Measurements from ENCODE around the gene RFX5. TPM values are rescaled to one million over a fixed set of nuclear protein-coding genes. Genes with fewer than 3 reads are reported as not detected.

The RFX5 gene
- total RNA-seq, 1 experiment from 2014 or later: 34.1 TPM

DNA sequence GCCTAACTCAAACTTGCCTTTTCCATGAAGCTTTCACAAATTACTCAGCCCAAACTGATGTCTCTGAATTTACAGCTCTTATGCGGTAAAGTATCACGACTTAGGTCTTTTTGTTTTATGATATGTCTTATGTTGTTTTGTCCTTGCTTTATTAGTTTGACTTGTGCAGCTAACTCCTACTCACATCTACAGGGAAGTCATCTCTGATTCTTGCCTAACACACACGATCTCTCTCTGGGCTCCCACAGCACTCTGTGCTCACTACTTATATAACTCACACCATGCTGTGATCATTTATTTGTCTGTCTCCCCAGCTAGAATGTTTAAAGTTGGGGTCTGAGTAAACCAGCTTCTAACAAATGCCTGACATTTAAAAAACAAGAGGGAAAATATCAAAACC is 10.5 kb downstream of the RFX5 start:
- ATAC-seq (no peak), DNase-seq (no peak)
- H4K20me1 ChIP-seq (ENCODE audit: low read length): no peaks in the 10 kb centered on the region
- H3F3A ChIP-seq (ENCODE audit: low read length, unreplicated experiment): no peaks in the 10 kb centered on the region
- H3K9me3 ChIP-seq (ENCODE audit: low read length): no peaks in the 10 kb centered on the region
- BruUV-seq (replicated peaks): no TSS peak
- H3K79me2 ChIP-seq (ENCODE audit: low read length): no peaks in the 10 kb centered on the region
- H3K36me3 ChIP-seq (ENCODE audit: low read depth, low read length): no peaks in the 10 kb centered on the region
- CTCF ChIA-PET: interaction anchor here (1.1 kb wide), 1 partner anchor 36 kb away, joined by 6 read pairs; no protein-coding TSS in a partner anchor
- TF ChIP-seq EZH2 (IDR thresholded peaks at IDR 0.05; ENCODE audit: low read length, unreplicated experiment): no peak
- TF ChIP-seq, protein P1, sequence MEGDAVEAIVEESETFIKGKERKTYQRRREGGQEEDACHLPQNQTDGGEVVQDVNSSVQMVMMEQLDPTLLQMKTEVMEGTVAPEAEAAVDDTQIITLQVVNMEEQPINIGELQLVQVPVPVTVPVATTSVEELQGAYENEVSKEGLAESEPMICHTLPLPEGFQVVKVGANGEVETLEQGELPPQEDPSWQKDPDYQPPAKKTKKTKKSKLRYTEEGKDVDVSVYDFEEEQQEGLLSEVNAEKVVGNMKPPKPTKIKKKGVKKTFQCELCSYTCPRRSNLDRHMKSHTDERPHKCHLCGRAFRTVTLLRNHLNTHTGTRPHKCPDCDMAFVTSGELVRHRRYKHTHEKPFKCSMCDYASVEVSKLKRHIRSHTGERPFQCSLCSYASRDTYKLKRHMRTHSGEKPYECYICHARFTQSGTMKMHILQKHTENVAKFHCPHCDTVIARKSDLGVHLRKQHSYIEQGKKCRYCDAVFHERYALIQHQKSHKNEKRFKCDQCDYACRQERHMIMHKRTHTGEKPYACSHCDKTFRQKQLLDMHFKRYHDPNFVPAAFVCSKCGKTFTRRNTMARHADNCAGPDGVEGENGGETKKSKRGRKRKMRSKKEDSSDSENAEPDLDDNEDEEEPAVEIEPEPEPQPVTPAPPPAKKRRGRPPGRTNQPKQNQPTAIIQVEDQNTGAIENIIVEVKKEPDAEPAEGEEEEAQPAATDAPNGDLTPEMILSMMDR (conservative IDR thresholded peaks at IDR 0.05; ENCODE audit: low read depth, low read length): no peak
- TF ChIP-seq EZH2phosphoT487 (IDR thresholded peaks at IDR 0.05; ENCODE audit: borderline replicate concordance, low read length): no peak
- H3K27me3 ChIP-seq (ENCODE audit: low read length): no peaks in the 10 kb centered on the region
- POLR2A ChIA-PET (ENCODE audit: unreplicated experiment): interaction anchor here (0.7 kb wide), 1 partner anchor 11 kb away, joined by 3 read pairs; the partner anchor contains the start of gene RFX5
- H3K4me3 ChIP-seq (ENCODE audit: low read length): no peak overlapping the region
- H3K27ac ChIP-seq (ENCODE audit: low read length): no peak overlapping the region
- H3K4me1 ChIP-seq (ENCODE audit: insufficient read depth, low read length): peaks cover 3% of the 10 kb centered on the region; the same call in 1 of the 2 replicates
- H3K9ac ChIP-seq (ENCODE audit: low read length): no peak overlapping the region
- H2AFZ ChIP-seq (ENCODE audit: low read length): no peak overlapping the region
- intact Hi-C loops (cut with micrococcal nuclease): no loop called here
- no peak overlapping the region for H3K4me2 ChIP-seq (ENCODE audit: low read length)
- no peaks in the 10 kb centered on the region for H3K9me2 ChIP-seq (replicated peaks; ENCODE audit: low read length)

DNA sequence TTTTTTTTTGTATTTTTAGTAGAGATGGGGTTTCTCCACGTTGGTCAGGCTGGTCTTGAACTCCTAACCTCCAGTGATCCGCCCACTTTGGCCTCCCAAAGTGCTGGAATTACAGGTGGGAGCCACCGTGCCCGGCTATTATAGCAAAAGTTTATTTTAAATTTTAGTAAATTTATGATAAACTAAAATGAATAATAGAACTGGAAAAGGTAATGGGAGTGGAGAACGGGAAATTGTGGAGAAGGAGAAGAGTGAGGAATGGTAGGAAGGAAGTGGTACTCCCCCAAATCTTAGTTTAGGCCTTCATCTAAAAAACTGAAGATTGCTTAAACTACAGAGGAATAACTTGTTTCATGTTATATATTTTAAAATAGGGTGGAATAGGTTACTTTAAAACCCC is 12.2 kb downstream of the RFX5 start:
- H2AFZ ChIP-seq (ENCODE audit: low read length): no peak overlapping the region
- BruUV-seq (replicated peaks): no TSS peak
- no peaks in the 10 kb centered on the region for H3K27me3 ChIP-seq (ENCODE audit: low read length)
- ChIA-PET POLR2A (ENCODE audit: unreplicated experiment) (no interaction called here), CTCF (no interaction called here)
- H3K4me2 ChIP-seq (ENCODE audit: low read length): no peak overlapping the region
- no peaks in the 10 kb centered on the region for H3K9me2 ChIP-seq (replicated peaks; ENCODE audit: low read length)
- DNase-seq (no peak), ATAC-seq (no peak)
- H3F3A ChIP-seq (ENCODE audit: low read length, unreplicated experiment): no peaks in the 10 kb centered on the region
- no peaks in the 10 kb centered on the region for H3K36me3 ChIP-seq (ENCODE audit: low read depth, low read length)
- intact Hi-C loops (cut with micrococcal nuclease): no loop called here
- H3K9ac ChIP-seq (ENCODE audit: low read length): no peak overlapping the region
- no peak overlapping the region for H3K27ac ChIP-seq (ENCODE audit: low read length)
- no peaks in the 10 kb centered on the region for H3K9me3 ChIP-seq (ENCODE audit: low read length)
- no peak overlapping the region for H3K4me3 ChIP-seq (ENCODE audit: low read length)
- no peaks in the 10 kb centered on the region for H3K4me1 ChIP-seq (ENCODE audit: insufficient read depth, low read length)
- no peak for TF ChIP-seq EZH2phosphoT487 (IDR thresholded peaks at IDR 0.05; ENCODE audit: borderline replicate concordance, low read length)
- no peak for TF ChIP-seq EZH2 (IDR thresholded peaks at IDR 0.05; ENCODE audit: low read length, unreplicated experiment)
- TF ChIP-seq, protein P1 (conservative IDR thresholded peaks at IDR 0.05; ENCODE audit: low read depth, low read length): no peak
- H4K20me1 ChIP-seq (ENCODE audit: low read length): no peaks in the 10 kb centered on the region
- H3K79me2 ChIP-seq (ENCODE audit: low read length): no peaks in the 10 kb centered on the region

DNA sequence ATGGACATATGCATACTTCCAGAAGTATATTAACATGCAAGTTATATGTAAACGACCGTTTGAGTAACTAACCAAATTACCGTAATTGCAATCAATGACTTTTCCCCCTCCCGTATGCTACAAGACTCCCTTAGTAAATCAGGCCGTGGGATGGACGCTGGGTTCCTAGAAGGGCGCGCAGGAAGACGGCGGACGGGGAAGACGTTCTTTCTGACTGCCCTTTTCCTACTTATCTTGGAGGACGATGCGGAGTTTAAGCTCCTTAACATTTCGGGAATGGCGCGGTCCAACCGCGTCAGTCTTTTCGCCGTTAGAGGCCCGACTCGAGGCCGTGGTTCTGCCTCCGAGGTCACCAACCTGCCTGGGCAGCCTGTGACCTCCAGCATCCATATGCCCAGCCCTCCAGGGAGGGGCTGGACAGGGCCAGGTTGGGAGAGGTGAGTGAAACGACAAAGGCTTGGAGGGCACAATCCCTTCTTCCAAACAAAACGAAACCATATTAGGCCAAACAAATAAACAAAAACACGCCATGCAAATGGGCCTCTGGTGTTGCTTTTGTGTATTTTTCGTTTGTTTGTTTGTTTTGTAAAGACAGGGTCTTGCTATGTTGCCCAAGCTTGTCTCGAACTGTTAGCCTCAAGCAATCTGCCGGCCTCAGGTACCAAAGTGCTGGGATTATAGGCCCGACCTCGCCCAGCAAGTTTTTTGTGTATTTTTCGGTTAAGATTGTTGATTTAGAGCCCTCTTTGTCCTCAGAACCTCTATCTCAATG is 19.0 kb downstream of the RFX5 start:
- peak overlapping the region; percentile 6; the same call in 1 of the 2 replicates for H3K27ac ChIP-seq (ENCODE audit: low read length)
- no peaks in the 10 kb centered on the region for H3K9me3 ChIP-seq (ENCODE audit: low read length)
- H3K79me2 ChIP-seq (ENCODE audit: low read length): peaks cover 41% of the 10 kb centered on the region
- H3K27me3 ChIP-seq (ENCODE audit: low read length): no peaks in the 10 kb centered on the region
- CTCF ChIA-PET: interaction anchor here (0.6 to 4.2 kb wide), 3 partner anchors 12 to 212 kb away, joined by 5 to 35 read pairs (median 5); no protein-coding TSS in a partner anchor
- DNase-seq (no peak), ATAC-seq (peak; percentile 10)
- intact Hi-C loops (cut with micrococcal nuclease): loop anchor here (1.0 to 5.0 kb wide), 4 partner anchors 13 to 131 kb away; partner anchors contain the start of genes PIP5K1A and ZNF687
- no peaks in the 10 kb centered on the region for H3K9me2 ChIP-seq (replicated peaks; ENCODE audit: low read length)
- H2AFZ ChIP-seq (ENCODE audit: low read length): peak overlapping the region; percentile 91
- H3K4me3 ChIP-seq (ENCODE audit: low read length): peak overlapping the region; percentile 72
- H3F3A ChIP-seq (ENCODE audit: low read length, unreplicated experiment): no peaks in the 10 kb centered on the region
- BruUV-seq (replicated peaks): TSS peak; percentile 79
- H3K9ac ChIP-seq (ENCODE audit: low read length): peak overlapping the region; percentile 92
- TF ChIP-seq EZH2 (IDR thresholded peaks at IDR 0.05; ENCODE audit: low read length, unreplicated experiment) (no peak), EZH2phosphoT487 (IDR thresholded peaks at IDR 0.05; ENCODE audit: borderline replicate concordance, low read length) (no peak)
- TF ChIP-seq, protein P1 (conservative IDR thresholded peaks at IDR 0.05; ENCODE audit: low read depth, low read length): no peak
- POLR2A ChIA-PET (ENCODE audit: unreplicated experiment): interaction anchor here (0.6 to 1.1 kb wide), 5 partner anchors 14 to 660 kb away, joined by 3 to 8 read pairs (median 7); no protein-coding TSS in a partner anchor
- H3K4me2 ChIP-seq (ENCODE audit: low read length): peak overlapping the region; percentile 98
- H3K4me1 ChIP-seq (ENCODE audit: insufficient read depth, low read length): peaks cover 37% of the 10 kb centered on the region
- peaks cover 11% of the 10 kb centered on the region for H3K36me3 ChIP-seq (ENCODE audit: low read depth, low read length)
- no peaks in the 10 kb centered on the region; the same call in 1 of the 2 replicates for H4K20me1 ChIP-seq (ENCODE audit: low read length)

Measured in PC-3 (cell line).